Body of pancreas (tissue), 4 donors: ENCODE results near the gene TAF3.

Experiments
- POLR2A ChIP-seq, 3 donors: fragments of 450-650 bp; IDR thresholded peaks; one replicate each; pipeline ENCODE4 v1.6.1; 2016; ENCODE audit warnings: antibody characterized with exemption in 3 of 3, mild to moderate bottlenecking in 2 of 3
- TF ChIP-seq, protein P1 (sequence below), 7 experiments: fragments of 450-650 bp in 4 of 7; fragments of 200-600 bp in 3 of 7; sonication (generic) in 3 of 7; IDR thresholded peaks; one replicate each; pipeline ENCODE4 v1.5.1; 2016 to 2019; ENCODE audit warnings: antibody characterized with exemption in 7 of 7

DNA sequence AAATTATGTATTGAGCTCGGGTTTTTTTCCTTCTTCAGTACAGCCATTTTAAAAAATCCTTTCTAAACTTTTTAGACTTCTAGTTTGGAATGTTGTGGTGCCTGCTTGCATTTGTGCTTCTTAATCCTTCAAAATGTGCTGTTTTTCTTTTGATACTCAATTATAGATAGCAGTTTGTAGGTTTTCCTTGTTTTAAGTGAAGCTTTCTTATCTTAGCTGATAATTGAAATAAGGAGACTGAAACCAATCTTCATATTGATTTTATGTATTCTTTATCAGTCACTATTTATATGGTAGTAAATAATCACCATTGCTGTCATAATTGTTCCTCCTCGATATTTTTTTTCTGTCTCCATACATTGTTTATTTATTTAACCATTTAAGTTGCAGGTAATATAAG is 56.6 kb downstream of the TAF3 start:
- TF ChIP-seq, protein P1, sequence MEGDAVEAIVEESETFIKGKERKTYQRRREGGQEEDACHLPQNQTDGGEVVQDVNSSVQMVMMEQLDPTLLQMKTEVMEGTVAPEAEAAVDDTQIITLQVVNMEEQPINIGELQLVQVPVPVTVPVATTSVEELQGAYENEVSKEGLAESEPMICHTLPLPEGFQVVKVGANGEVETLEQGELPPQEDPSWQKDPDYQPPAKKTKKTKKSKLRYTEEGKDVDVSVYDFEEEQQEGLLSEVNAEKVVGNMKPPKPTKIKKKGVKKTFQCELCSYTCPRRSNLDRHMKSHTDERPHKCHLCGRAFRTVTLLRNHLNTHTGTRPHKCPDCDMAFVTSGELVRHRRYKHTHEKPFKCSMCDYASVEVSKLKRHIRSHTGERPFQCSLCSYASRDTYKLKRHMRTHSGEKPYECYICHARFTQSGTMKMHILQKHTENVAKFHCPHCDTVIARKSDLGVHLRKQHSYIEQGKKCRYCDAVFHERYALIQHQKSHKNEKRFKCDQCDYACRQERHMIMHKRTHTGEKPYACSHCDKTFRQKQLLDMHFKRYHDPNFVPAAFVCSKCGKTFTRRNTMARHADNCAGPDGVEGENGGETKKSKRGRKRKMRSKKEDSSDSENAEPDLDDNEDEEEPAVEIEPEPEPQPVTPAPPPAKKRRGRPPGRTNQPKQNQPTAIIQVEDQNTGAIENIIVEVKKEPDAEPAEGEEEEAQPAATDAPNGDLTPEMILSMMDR (IDR thresholded peaks at IDR 0.05) = no peak
- TF ChIP-seq POLR2A (IDR thresholded peaks at IDR 0.05) = no peak
